HG03066 (cell line): ENCODE results near the gene SERGEF.
"Not testable (repeated sequence)": the region's sequence is repeated elsewhere in the genome, so short reads cannot be mapped to it uniquely, and the experiment has no call there.

ENCODE experiments used
- ATAC-seq: cut with Tn5 transposase; IDR thresholded peaks from one replicate; pipeline ENCODE4 v1.9.1; 2021; ENCODE audit warnings: low read depth; ENCODE audit not compliant: unreplicated experiment

SERGEF gene

GRCh38 chr11:17868398-17868797 lies 144.4 kb downstream of the SERGEF start:
- ATAC-seq = not testable (repeated sequence)

GRCh38 chr11:17867341-17867740 lies 145.5 kb downstream of the SERGEF start:
- ATAC-seq = no peak

- ATAC-seq = no peak
Measured at GRCh38 chr11:17865765-17866428, 146.9 kb downstream of the SERGEF start.

GRCh38 chr11:17864478-17864941 lies 148.3 kb downstream of the SERGEF start:
- ATAC-seq = no peak

- no peak for ATAC-seq
Measured at GRCh38 chr11:17861036-17861755, 151.7 kb downstream of the SERGEF start.

GRCh38 chr11:17859552-17859951 lies 153.3 kb downstream of the SERGEF start:
- no peak for ATAC-seq

- peak; percentile 41 for ATAC-seq
Measured at GRCh38 chr11:17855531-17856290, 157.1 kb downstream of the SERGEF start.

GRCh38 chr11:17853280-17853679 lies 159.6 kb downstream of the SERGEF start:
- ATAC-seq = no peak

GRCh38 chr11:17852246-17852645 lies 160.6 kb downstream of the SERGEF start:
- no peak for ATAC-seq

GRCh38 chr11:17851697-17852096 lies 161.2 kb downstream of the SERGEF start:
- ATAC-seq = no peak

- ATAC-seq = no peak
Measured at GRCh38 chr11:17850336-17850735, 162.5 kb downstream of the SERGEF start.

GRCh38 chr11:17848715-17849114 lies 164.1 kb downstream of the SERGEF start:
- no peak for ATAC-seq

- no peak for ATAC-seq
Measured at GRCh38 chr11:17846852-17847453, 165.9 kb downstream of the SERGEF start.

- ATAC-seq = no peak
Measured at GRCh38 chr11:17845431-17845881, 167.4 kb downstream of the SERGEF start.

GRCh38 chr11:17840101-17840548 lies 172.7 kb downstream of the SERGEF start:
- no peak for ATAC-seq

- no peak for ATAC-seq
Measured at GRCh38 chr11:17839450-17839849, 173.4 kb downstream of the SERGEF start.

- no peak for ATAC-seq
Measured at GRCh38 chr11:17838102-17838501, 174.7 kb downstream of the SERGEF start.

- ATAC-seq = no peak
Measured at GRCh38 chr11:17831883-17832282, 181.0 kb downstream of the SERGEF start.

GRCh38 chr11:17831228-17831627 lies 181.6 kb downstream of the SERGEF start:
- ATAC-seq = no peak

- ATAC-seq = no peak
Measured at GRCh38 chr11:17828311-17828751, 184.5 kb downstream of the SERGEF start.

- ATAC-seq = no peak
Measured at GRCh38 chr11:17827006-17827405, 185.8 kb downstream of the SERGEF start.
